PFSK-1 (cell line): Measurements from ENCODE around the gene ZNF394.

Experiments
- FOXP2 ChIP-seq: optimal IDR thresholded peaks from 2 replicates; pipeline ENCODE3; 2011; ENCODE audit warnings: borderline replicate concordance, control low read depth, inconsistent platforms; ENCODE audit not compliant: insufficient read depth; ENCODE audit errors: extremely low read length, extremely low read depth
- POLR2AphosphoS5 ChIP-seq: IDR thresholded peaks from 2 replicates; pipeline ENCODE4 v1.6.1; 2012; ENCODE audit warnings: low read depth, mild to moderate bottlenecking, control low read depth, low read length, moderate library complexity
- REST ChIP-seq, 2 experiments: IDR thresholded peaks; 2 replicates each; pipeline versions ENCODE4 v1.6.1 to v1.8.0; 2011 to 2012; ENCODE audit warnings: low read depth in 2 of 2, low read length in 2 of 2, control low read depth in 1 of 2, inconsistent platforms in 1 of 2, mild to moderate bottlenecking in 1 of 2, moderate library complexity in 1 of 2; ENCODE audit not compliant: insufficient read depth in 1 of 2
- SIN3A ChIP-seq: IDR thresholded peaks from 2 replicates; pipeline ENCODE4 v1.6.1; 2012; ENCODE audit warnings: mild to moderate bottlenecking, low read length, moderate library complexity, borderline replicate concordance; ENCODE audit not compliant: insufficient read depth
- TAF1 ChIP-seq: IDR thresholded peaks from 2 replicates; pipeline ENCODE4 v1.6.1; 2012; ENCODE audit warnings: low read length, control low read depth, borderline replicate concordance; ENCODE audit not compliant: insufficient read depth

Gene ZNF394

GRCh38 chr7:99457050-99457649 lies 42.9 kb downstream of the ZNF394 start:
- TF ChIP-seq POLR2AphosphoS5 (no peak), FOXP2 (no peak), TAF1 (no peak), REST (IDR thresholded peaks at IDR 0.05; ENCODE audit: insufficient read depth in 1 of 2, low read depth in 2 of 2, low read length in 2 of 2) (no peak), SIN3A (no peak)

GRCh38 chr7:99456288-99456687 lies 43.8 kb downstream of the ZNF394 start:
- TF ChIP-seq FOXP2 (no peak), TAF1 (no peak), REST (IDR thresholded peaks at IDR 0.05; ENCODE audit: insufficient read depth in 1 of 2, low read depth in 2 of 2, low read length in 2 of 2) (no peak), POLR2AphosphoS5 (no peak; the same call in 1 of the 2 replicates), SIN3A (no peak)

GRCh38 chr7:99455874-99456273 lies 44.2 kb downstream of the ZNF394 start:
- TF ChIP-seq FOXP2 (no peak), POLR2AphosphoS5 (no peak; the same call in 1 of the 2 replicates), TAF1 (no peak), SIN3A (no peak), REST (IDR thresholded peaks at IDR 0.05; ENCODE audit: insufficient read depth in 1 of 2, low read depth in 2 of 2, low read length in 2 of 2) (no peak)

- TF ChIP-seq FOXP2 (no peak), SIN3A (no peak), POLR2AphosphoS5 (no peak), REST (IDR thresholded peaks at IDR 0.05; ENCODE audit: insufficient read depth in 1 of 2, low read depth in 2 of 2, low read length in 2 of 2) (no peak), TAF1 (no peak)
Measured at GRCh38 chr7:99453105-99453504, 47.0 kb downstream of the ZNF394 start.
